NCI-H2029 (cell line): Measurements from ENCODE around the gene APP.
A peak's percentile ranks its signal among the peaks of the same experiment; 100 is the strongest.

ENCODE experiments used
- DNase-seq: peaks from one replicate; lab custom pipeline; 2025; lab: John Stamatoyannopoulos, UW

Gene APP

DNA sequence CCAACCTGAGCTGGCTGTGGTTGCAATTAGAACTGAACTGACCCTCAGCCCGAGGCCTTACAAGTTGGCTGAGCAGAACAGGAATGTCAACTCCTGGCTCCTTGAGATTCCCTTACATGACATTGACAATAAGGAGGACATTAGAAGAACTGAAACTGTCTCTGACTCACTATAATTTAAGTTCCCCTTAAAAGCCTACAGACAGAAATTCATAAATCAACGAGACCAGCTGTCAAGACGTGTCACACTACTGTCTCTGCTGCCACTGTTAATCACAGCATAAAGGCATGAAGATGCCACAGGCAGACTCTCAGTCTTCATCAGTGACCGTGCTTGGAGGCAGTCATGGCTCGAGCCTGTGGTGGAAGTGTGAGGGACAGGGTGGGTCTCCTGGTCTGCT, 267.0 kb downstream of the APP start:
- DNase-seq: no peak

DNA sequence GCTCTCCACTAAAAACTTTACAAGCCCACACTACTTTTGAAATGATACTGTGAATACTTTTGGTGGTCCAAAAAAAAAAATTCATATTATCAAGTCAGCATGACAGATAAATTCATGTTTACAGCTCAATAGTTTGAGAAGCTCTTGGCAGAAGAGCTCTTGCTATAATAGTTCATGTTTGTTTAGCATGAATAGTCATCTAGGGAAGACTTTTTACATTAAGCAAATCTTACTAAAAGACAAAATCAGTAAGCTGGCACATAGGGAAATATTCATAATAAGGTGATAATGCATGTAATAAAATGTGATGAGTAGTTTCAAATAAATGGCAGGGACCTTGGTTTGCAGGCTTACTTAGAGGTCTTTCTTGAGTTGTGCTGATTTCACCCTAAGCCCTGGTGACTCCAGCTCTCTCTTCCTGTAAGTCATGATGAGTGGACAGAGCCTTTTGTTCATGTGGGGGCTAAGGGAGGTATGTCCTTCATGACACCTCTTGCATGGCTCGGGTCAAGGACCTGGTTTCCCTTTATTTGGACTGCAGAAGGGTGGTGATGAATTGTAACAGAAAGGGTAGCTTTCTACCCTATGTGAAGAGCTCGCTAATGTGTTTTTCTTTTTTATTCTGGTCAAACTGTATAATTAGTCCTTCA, 269.1 kb downstream of the APP start:
- DNase-seq: no peak

GRCh38 chr21:25898671-25899070, 271.9 kb downstream of the APP start:
- no peak for DNase-seq

GRCh38 chr21:25897383-25897782, 273.2 kb downstream of the APP start:
- no peak for DNase-seq

DNA sequence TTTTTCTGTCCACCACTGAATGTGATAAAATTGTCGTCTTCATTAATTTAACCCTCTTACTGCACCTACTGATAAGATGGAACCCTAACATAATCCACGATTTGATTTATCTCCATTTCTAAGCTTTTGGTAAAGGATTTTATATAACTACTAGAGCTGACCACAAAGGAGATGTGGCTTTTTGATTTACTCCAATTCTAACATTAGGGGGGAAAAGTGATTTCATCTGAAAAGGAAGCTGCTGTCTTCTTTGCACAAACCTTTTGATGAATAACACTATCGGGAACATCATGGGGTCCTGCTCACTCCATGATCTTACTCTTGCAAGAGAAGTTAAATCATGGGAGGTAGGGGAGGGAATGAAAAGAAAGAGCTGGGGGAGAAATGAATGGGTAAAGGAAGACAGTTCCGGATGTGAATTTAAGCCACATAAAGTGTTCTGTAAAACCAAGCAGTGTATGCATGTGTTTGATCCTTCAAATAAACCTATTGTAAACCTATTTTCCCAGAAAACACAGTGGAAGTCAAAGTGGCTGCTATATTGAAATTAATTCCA, 274.0 kb downstream of the APP start:
- no peak for DNase-seq

- peak; percentile 44 for DNase-seq
Observed at GRCh38 chr21:25895565-25896205, 274.9 kb downstream of the APP start.

DNA sequence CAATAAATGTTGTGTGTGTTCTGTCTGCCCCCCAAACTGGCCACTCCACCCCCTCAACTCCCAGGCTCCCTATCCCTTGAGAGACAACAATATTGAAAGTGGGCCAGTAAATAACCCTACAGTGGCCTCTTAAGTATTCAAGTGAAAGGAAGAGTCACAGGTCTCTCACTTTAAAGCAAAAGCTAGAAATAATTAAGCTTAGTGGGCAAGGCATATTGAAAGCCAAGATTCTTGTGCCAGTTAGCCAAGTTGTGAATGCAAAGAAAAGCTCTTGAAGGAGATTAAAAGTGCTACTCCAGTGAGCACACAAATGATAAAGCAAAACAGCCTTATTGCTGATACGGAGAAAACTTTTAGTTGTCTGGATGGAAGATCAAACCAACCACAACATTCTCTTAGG, 277.4 kb downstream of the APP start:
- no peak for DNase-seq

- DNase-seq: no peak
Observed at GRCh38 chr21:25891596-25891995, 279.0 kb downstream of the APP start.

DNA sequence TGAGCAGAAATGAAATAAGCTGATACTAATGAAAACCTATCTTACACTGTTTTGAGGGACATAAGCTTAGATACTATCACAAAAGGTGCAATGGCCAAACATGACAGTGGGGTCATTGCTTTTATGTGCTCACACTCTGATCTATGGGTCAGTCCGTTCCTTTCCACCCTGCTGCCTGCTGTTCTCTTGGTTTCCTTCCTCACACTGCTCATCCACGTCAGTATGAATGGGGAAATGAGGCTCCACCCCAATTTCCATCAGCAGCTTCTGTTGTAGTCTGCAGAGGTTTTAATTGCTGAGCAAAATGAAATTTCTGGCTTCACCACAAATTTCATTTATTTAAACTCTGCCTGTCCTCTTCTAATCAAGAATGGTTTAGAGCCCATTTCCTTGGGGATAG, 280.6 kb downstream of the APP start:
- DNase-seq: no peak

DNA sequence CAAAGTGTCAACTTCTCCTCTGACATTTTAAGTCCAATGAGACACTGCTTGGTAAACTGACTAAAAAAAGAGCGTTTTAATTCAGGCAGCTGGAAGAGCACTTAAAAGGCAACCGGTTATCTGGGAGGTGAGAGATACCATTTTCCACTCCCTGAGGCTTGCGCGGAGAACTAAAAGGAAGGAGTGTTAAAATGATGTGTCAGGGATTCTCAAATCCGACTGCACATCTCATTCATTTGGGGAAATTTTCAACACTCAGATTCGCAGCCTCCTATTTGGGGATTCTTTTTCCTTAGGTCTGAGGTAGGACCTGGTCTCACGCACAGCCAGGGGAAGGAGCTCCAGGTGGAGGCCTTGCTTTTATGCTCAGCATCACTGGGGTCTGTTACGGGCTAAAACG, 281.9 kb downstream of the APP start:
- no peak for DNase-seq

DNA sequence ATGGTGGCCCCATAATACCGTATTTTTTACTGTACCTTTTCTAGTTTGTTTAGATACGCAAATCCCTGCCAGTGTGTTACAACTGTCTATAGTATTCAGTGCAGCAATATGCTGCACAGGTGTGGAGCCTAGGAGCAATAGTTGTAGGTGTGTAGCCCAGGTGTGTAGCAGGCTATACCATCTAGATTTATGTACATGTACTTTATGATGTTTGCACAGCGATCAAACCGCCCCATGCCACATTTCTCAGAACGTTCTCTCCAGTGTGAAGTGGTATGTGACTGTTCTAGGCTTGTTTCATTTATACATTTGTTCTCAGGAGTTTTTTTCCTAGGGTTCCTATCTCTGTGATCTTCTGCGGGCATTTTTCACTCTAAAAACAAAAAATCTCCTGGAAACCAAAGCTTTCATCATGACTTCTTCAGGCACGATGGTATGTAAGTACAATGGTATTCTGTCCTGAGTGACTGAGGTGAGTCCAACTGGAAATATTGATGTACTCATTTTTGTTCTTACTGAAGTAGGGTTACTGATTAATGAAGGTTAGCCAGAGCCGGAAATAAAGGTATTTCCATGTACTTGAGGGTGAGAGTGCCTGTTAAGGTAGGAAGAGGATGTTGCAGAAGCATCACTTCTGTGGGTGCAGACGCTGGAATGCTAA, 282.8 kb downstream of the APP start:
- no peak for DNase-seq

DNA sequence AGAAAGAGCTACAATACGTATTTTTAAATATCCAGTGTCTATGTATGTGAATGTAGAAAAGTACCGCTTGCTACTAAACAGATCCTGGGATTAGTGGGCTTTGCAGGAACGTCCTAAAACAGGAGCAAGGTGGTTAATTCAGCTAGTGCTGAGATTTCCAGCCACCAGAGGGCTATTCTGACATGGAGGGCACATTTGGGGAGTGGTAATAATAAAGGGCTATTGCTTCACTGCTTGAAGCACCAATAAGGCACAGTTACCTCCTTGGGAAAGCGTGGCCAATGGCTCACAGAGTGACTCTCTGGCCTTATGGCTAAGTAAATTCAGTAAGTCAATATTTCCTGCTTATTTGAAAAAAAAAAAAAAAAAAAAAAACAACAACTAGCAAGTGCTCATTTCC, 283.4 kb downstream of the APP start:
- no peak for DNase-seq

DNA sequence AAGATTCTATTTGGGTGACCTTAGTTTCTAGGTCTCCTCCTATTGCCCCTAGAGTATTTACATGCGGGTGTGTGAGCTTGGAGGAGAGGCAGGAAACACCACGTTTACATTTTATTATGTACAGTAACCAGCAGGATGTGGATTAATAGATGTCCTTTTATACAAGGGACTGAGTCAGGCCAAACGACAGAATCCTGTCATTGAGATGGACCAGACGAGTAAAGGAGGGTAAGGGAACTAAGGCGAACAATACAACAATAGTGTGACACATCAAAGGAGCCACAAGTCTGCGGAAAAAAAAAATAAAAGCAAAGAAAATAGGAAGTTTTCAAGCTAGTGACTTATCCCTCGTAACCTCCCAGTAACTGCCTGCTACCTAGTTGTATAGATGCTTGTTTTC, 284.7 kb downstream of the APP start:
- DNase-seq: no peak

- DNase-seq: no peak
Observed at GRCh38 chr21:25885405-25885804, 285.2 kb downstream of the APP start.

DNA sequence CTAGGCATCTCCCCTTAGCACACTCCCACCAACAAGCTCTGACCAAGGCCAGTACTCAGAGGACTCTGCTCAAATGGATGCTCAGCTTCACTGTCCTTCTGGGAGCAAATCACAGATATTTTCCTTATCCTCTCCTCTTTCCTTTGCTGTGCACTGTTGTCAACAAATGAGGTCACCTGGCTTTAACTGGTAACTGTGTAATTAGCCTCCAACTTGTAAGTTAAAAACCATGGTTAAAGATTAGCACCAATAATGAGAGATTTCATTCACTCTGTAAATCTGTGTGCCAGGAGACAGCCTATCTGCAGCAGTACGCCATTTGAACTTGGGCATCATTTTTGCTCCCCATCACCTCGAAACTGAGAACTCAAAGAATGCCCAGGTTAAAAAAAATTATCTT, 286.3 kb downstream of the APP start:
- DNase-seq: no peak

- peak; percentile 42 for DNase-seq
Observed at GRCh38 chr21:25881524-25882376, 288.8 kb downstream of the APP start.

DNA sequence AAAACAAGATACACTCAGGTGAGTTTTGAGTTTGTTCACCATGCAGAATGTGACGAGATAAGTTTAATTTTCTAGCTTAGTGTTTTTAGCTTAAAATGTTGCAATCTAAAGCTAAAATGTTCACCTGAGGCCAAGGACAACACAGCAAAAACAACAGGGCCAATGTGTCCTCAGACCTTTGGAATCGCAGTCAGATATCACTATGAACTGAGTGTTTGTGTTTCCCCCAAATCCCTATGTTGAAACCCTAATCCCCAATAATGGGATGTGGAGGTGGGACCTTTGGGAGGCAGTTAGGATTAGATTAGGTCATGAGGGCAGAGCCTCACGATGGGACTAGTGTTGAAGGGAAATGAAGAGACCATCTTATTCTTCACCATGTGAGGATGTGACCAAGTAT, 291.4 kb downstream of the APP start:
- DNase-seq: no peak

GRCh38 chr21:25878344-25878743, 292.2 kb downstream of the APP start:
- no peak for DNase-seq

GRCh38 chr21:25872271-25872670, 298.3 kb downstream of the APP start:
- DNase-seq: no peak

GRCh38 chr21:25871566-25871965, 299.0 kb downstream of the APP start:
- DNase-seq: no peak

DNA sequence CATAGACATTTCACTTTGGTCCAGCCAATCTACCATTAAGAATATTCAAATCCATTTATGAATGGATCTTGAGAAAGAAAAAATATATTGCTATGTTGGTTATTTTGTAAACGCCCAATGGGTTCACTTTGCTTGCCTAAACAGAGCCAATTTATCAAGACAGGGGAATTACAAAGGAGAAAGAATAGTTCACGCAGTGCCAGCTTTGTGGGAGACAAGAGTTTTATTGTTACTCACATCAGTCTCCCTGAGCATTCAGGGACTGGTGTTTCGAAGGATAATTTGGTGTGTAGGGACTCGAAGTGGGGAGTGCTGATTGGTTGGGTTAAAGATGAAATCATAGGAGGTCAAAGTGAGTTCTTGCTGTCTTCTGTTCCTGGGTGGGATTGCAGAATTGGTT, 300.5 kb downstream of the APP start:
- DNase-seq: no peak

DNA sequence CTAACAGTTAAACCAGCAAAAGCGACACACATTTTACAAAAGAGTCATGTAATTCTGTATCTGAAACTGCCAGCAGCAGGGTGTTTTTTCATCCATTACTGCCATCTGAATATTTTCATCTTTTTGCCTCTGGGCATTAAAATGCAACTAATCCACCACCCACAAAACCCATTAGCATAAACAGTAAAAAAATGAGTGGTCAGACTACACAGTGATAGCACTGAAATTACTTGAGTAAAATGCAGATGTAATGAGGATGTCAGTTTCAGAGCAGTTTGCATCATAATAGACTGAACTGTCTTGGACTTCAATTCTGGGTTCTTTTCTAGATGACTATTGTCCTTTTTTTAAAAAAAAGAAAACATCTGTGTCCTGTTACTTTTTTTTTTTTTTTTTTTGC, 303.5 kb downstream of the APP start:
- DNase-seq: no peak
